GM19438 (cell line): ENCODE data around the gene OST4.
"Not testable (repeated sequence)": the region's sequence is repeated elsewhere in the genome, so short reads cannot be mapped to it uniquely, and the experiment has no call there.

ENCODE experiments used
- ATAC-seq: cut with Tn5 transposase; IDR thresholded peaks from one replicate; pipeline ENCODE4 v1.9.1; 2021; ENCODE audit warnings: low read depth; ENCODE audit not compliant: unreplicated experiment

Gene OST4

GRCh38 chr2:27080140-27080469, 8.7 kb upstream of the OST4 start:
- ATAC-seq = no peak

- ATAC-seq = no peak
Observed at GRCh38 chr2:27079233-27080139, 8.0 kb upstream of the OST4 start.

- no peak for ATAC-seq
Observed at GRCh38 chr2:27078267-27079194, 7.1 kb upstream of the OST4 start, which contains the start of gene EMILIN1. TSS of gene EMILIN1 (plus strand) at chr2:27078615. CDS start at chr2:27079066, 451 bp downstream.

GRCh38 chr2:27077231-27077630, 5.8 kb upstream of the OST4 start:
- ATAC-seq = no peak

- ATAC-seq = no peak
Observed at GRCh38 chr2:27076323-27076722, 4.9 kb upstream of the OST4 start.

GRCh38 chr2:27075566-27075871, 4.1 kb upstream of the OST4 start:
- not testable (repeated sequence) for ATAC-seq

- ATAC-seq = no peak
Observed at GRCh38 chr2:27074738-27075565, 3.5 kb upstream of the OST4 start.

- no peak for ATAC-seq
Observed at GRCh38 chr2:27073782-27074181, 2.3 kb upstream of the OST4 start.

- ATAC-seq = no peak
Observed at GRCh38 chr2:27072920-27073319, 1.5 kb upstream of the OST4 start.

GRCh38 chr2:27071990-27072830, 756 bp upstream of the OST4 start:
- ATAC-seq = peak; percentile 27

- peak; percentile 4 for ATAC-seq
Observed at GRCh38 chr2:27070653-27071276, 689 bp downstream of the OST4 start.

GRCh38 chr2:27069961-27070618, 1.4 kb downstream of the OST4 start:
- no peak for ATAC-seq

- ATAC-seq = no peak
Observed at GRCh38 chr2:27069436-27069835, 2.0 kb downstream of the OST4 start.

GRCh38 chr2:27067385-27067784, 4.1 kb downstream of the OST4 start:
- ATAC-seq = no peak

- no peak for ATAC-seq
Observed at GRCh38 chr2:27065128-27065527, 6.3 kb downstream of the OST4 start.

GRCh38 chr2:27060323-27060722, 11.1 kb downstream of the OST4 start:
- ATAC-seq = no peak

GRCh38 chr2:27059141-27059820, 12.2 kb downstream of the OST4 start:
- ATAC-seq = no peak

- no peak for ATAC-seq
Observed at GRCh38 chr2:27058210-27058609, 13.2 kb downstream of the OST4 start.
